Kidney (tissue), 14 donors: Measurements from ENCODE around the gene AKAP8. TPM values are rescaled to one million over a fixed set of nuclear protein-coding genes. Genes with fewer than 3 reads are reported as not detected.
"Not testable (repeated sequence)": the region's sequence is repeated elsewhere in the genome, so short reads cannot be mapped to it uniquely, and the experiment has no call there.

Experiments
- DNase-seq, 5 donors: peaks; one replicate each; pipeline ENCODE4 v3.0.0-alpha.2; 2013 to 2020
- FAIRE-seq: peaks from 2 replicates; lab custom pipeline; 2012; peaks lifted over from hg19 to GRCh38; lab: Jason Lieb, UNC
- H3K27ac ChIP-seq, 2 donors: one replicate each; pipeline ENCODE4 v1.7.0; 2013; ENCODE audit warnings: low read depth in 2 of 2, low read length in 2 of 2, inconsistent platforms in 1 of 2
- H3K27me3 ChIP-seq: one replicate; pipeline ENCODE4 v1.7.1; 2013; ENCODE audit warnings: low read length, inconsistent platforms; ENCODE audit not compliant: control insufficient read depth, insufficient read depth
- H3K36me3 ChIP-seq, 3 donors: one replicate each; pipeline versions ENCODE4 v1.7.0 to v1.7.1; 2013; ENCODE audit warnings: low read length in 3 of 3, control low read depth in 1 of 3, inconsistent platforms in 1 of 3; ENCODE audit not compliant: insufficient read depth in 3 of 3, control insufficient read depth in 2 of 3
- H3K4me1 ChIP-seq, 3 donors: one replicate each; pipeline versions ENCODE4 v1.7.0 to v1.7.1; 2013; ENCODE audit warnings: low read length in 3 of 3, inconsistent platforms in 1 of 3, low read depth in 1 of 3; ENCODE audit not compliant: control insufficient read depth in 2 of 3, insufficient read depth in 2 of 3
- H3K4me3 ChIP-seq, 3 donors: one replicate each; pipeline versions ENCODE4 v1.7.0 to v1.8.1; 2013; ENCODE audit warnings: low read length in 3 of 3, control low read depth in 1 of 3, inconsistent platforms in 1 of 3
- H3K9ac ChIP-seq, 3 donors: one replicate each; pipeline versions ENCODE4 v1.7.0 to v1.7.1; 2013; ENCODE audit warnings: low read length in 3 of 3, control low read depth in 1 of 3, inconsistent platforms in 1 of 3
- H3K9me3 ChIP-seq, 3 donors: one replicate each; pipeline versions ENCODE4 v1.7.0 to v1.7.1; 2013; ENCODE audit warnings: low read length in 3 of 3, control low read depth in 1 of 3, inconsistent platforms in 1 of 3; ENCODE audit not compliant: control insufficient read depth in 2 of 3, insufficient read depth in 1 of 3
- CTCF ChIP-seq: IDR thresholded peaks from 3 replicates; pipeline ENCODE4 v1.5.1; 2012; ENCODE audit warnings: mild to moderate bottlenecking, moderate library complexity, borderline replicate concordance; ENCODE audit not compliant: insufficient read depth; ENCODE audit errors: extremely low read depth
- intact Hi-C: fragments of 100-400 bp; cut with DNase I; formaldehyde crosslinking; loops from one replicate; pipeline ENCODE4 v1.11.1; 2022
- polyA plus RNA-seq: library from polyadenylated mRNA; stranded (reverse); fragments of 350-450 nt; fragmentation: Illumina TruSeq; extraction: RNeasy Lipid Tissue Mini Kit (QIAGEN cat#74804); gene quantifications from one replicate; pipeline ENCODE4 v1.2.3, GENCODE V29; 2014; ENCODE audit warnings: low read depth, low replicate concordance; ENCODE audit not compliant: insufficient read depth
- total RNA-seq: library from RNA; stranded (reverse); fragmentation: NEBNext Ultra II Directional; extraction: Animal tissue kit (Norgen Biotek cat#: 25700); gene quantifications from one replicate; pipeline ENCODE4 v1.2.1, GENCODE V29; 2021
- donor health status: control.
- donor health status: control.
- donor health status: control.
- donor health status: control.
- donor health status: control.
- donor health status: DM: yes; HTN: yes; CAD: no.
- donor health status: Normal renal cell carcinoma (clear cell type).

The AKAP8 gene
- total and polyA plus RNA-seq, 2 donors from 2014 or later = 11.5 to 60.2 TPM

- Histone ChIP-seq H3K9me3 (no peaks in the 10 kb centered on the region), H3K27ac (no peak overlapping the region), H3K4me3 (no peak overlapping the region), H3K4me1 (no peaks in the 10 kb centered on the region), H3K36me3 (peaks cover 11 to 49% (median 36%) of the 10 kb centered on the region in 3 donors), H3K9ac (no peak overlapping the region), H3K27me3 (no peaks in the 10 kb centered on the region)
- TF ChIP-seq CTCF = no peak
- no peak for FAIRE-seq
- intact Hi-C loops = no loop called here
- no peak for DNase-seq
Measured at GRCh38 chr19:15396436-15396835, 16.8 kb upstream of the AKAP8 start.

DNA sequence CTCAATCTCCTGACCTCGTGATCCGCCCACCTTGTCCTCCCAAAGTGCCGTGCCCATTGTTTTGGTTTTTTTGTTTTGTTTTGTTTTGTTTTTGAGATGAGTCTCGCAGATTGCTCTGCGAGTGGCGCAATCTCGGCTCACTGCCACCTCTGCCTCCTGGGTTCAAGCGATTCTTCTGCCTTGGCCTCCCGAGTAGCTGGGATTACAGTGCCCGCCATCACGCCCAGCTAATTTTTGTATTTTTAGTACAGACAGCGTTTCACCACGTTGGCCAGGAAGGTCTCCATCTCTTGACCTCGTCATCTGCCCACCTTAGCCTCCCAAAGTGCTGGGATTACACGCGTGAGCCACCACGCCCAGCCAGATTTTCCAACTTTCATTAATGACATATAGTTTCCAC lies 15.7 kb upstream of the AKAP8 start:
- H3K27me3 ChIP-seq, H3K9me3 ChIP-seq, H3K9ac ChIP-seq, FAIRE-seq, DNase-seq, H3K4me3 ChIP-seq, H3K27ac ChIP-seq, H3K4me1 ChIP-seq, intact Hi-C loops: not testable (repeated sequence)
- H3K36me3 ChIP-seq = peaks cover 9 to 39% (median 34%) of the 10 kb centered on the region in 3 donors

- H3K4me3 ChIP-seq = no peak overlapping the region
- peaks cover 9 to 30% (median 30%) of the 10 kb centered on the region in 3 donors for H3K36me3 ChIP-seq
- H3K9me3 ChIP-seq = no peaks in the 10 kb centered on the region
- intact Hi-C loops = no loop called here
- no peaks in the 10 kb centered on the region for H3K27me3 ChIP-seq
- TF ChIP-seq CTCF = no peak
- no peak overlapping the region for H3K27ac ChIP-seq
- FAIRE-seq (no peak), DNase-seq (no peak)
- H3K9ac ChIP-seq = no peak overlapping the region
- H3K4me1 ChIP-seq = no peaks in the 10 kb centered on the region
Measured at GRCh38 chr19:15394426-15394825, 14.8 kb upstream of the AKAP8 start.

- peaks cover 9 to 28% (median 27%) of the 10 kb centered on the region in 3 donors for H3K36me3 ChIP-seq
- H3K9ac ChIP-seq = no peak overlapping the region
- intact Hi-C loops = no loop called here
- no peak overlapping the region for H3K4me3 ChIP-seq
- no peak for FAIRE-seq
- no peaks in the 10 kb centered on the region for H3K27me3 ChIP-seq
- H3K9me3 ChIP-seq = no peaks in the 10 kb centered on the region
- H3K4me1 ChIP-seq = no peaks in the 10 kb centered on the region
- TF ChIP-seq CTCF = no peak
- no peak for DNase-seq
- no peak overlapping the region for H3K27ac ChIP-seq
Measured at GRCh38 chr19:15393963-15394362, 14.4 kb upstream of the AKAP8 start.
